KMS-11 (cell line): ENCODE data around the gene ASL.
"Not testable (repeated sequence)": the region's sequence is repeated elsewhere in the genome, so short reads cannot be mapped to it uniquely, and the experiment has no call there.

Experiments
- H2AFZ ChIP-seq: fragments of 200-600 bp; sonication (generic); 2 replicates; pipeline ENCODE4 v1.6.1; 2016; ENCODE audit warnings: antibody characterized with exemption, mixed run types, low read depth
- H3K27ac ChIP-seq: fragments of 200-600 bp; sonication (generic); 2 replicates; pipeline ENCODE4 v1.6.1; 2016; ENCODE audit warnings: mild to moderate bottlenecking, mixed run types
- H3K27me3 ChIP-seq: fragments of 200-600 bp; sonication (generic); 2 replicates; pipeline ENCODE4 v1.6.1; 2017; ENCODE audit warnings: mild to moderate bottlenecking, low read depth, mixed run types, moderate library complexity; ENCODE audit not compliant: insufficient read depth
- H3K36me3 ChIP-seq: fragments of 200-600 bp; sonication (generic); 2 replicates; pipeline ENCODE4 v1.6.1; 2017; ENCODE audit warnings: mild to moderate bottlenecking, mixed run types; ENCODE audit not compliant: insufficient read depth
- H3K4me1 ChIP-seq: fragments of 200-600 bp; sonication (generic); 2 replicates; pipeline ENCODE4 v1.6.1; 2016; ENCODE audit warnings: mild to moderate bottlenecking, low read depth, mixed run types; ENCODE audit not compliant: poor library complexity, severe bottlenecking
- H3K4me2 ChIP-seq: fragments of 200-600 bp; sonication (generic); 2 replicates; pipeline ENCODE4 v1.7.0; 2016; ENCODE audit warnings: mild to moderate bottlenecking, mixed run types
- H3K4me3 ChIP-seq: fragments of 200-600 bp; sonication (generic); IDR thresholded peaks from 2 replicates; pipeline ENCODE4 v1.6.1; 2017; ENCODE audit warnings: low read depth, low read length, mixed read lengths; ENCODE audit not compliant: insufficient read depth
- H3K79me2 ChIP-seq: fragments of 200-600 bp; sonication (generic); 2 replicates; pipeline ENCODE4 v1.6.1; 2016; ENCODE audit warnings: low read depth, mixed run types; ENCODE audit not compliant: insufficient read depth
- H3K9ac ChIP-seq: fragments of 200-600 bp; sonication (generic); 2 replicates; pipeline ENCODE4 v1.6.1; 2016; ENCODE audit warnings: mild to moderate bottlenecking, mixed run types
- H4K20me1 ChIP-seq: fragments of 200-600 bp; sonication (generic); 2 replicates; pipeline ENCODE4 v1.6.1; 2016; ENCODE audit warnings: mild to moderate bottlenecking, mixed run types; ENCODE audit not compliant: insufficient read depth
- CTCF ChIP-seq: fragments of 200-600 bp; sonication (generic); conservative IDR thresholded peaks from 2 replicates; pipeline ENCODE4 v1.6.1; 2017; ENCODE audit warnings: low read depth, mild to moderate bottlenecking, antibody characterized with exemption, low read length, moderate library complexity, mixed read lengths

Gene ASL

GRCh38 chr7:66072208-66072607 is 3.4 kb upstream of the ASL start:
- H3K27me3 ChIP-seq, H3K9ac ChIP-seq, H4K20me1 ChIP-seq, H3K36me3 ChIP-seq, H3K79me2 ChIP-seq, H3K4me3 ChIP-seq: not testable (repeated sequence)
- Histone ChIP-seq H3K27ac (0 out of 2 replicates have a peak overlapping the region, but pooled peaks have one; percentile 11), H3K4me1 (peaks cover 25% of the 10 kb centered on the region), H3K4me2 (peak overlapping the region; percentile 31), H2AFZ (peak overlapping the region; percentile 38; the same call in 1 of the 2 replicates)
- 0 out of 2 replicates have a peak, but pooled peaks have one; percentile 21 for TF ChIP-seq CTCF

GRCh38 chr7:66076462-66077329 is 1.1 kb downstream of the ASL start:
- H3K4me3 ChIP-seq, result no peak overlapping the region
- H3K9ac ChIP-seq, result peak overlapping the region; percentile 72; the same call in 1 of the 2 replicates
- TF ChIP-seq CTCF, result no peak
- no peak overlapping the region for H3K27ac ChIP-seq
- H3K79me2 ChIP-seq, result no peaks in the 10 kb centered on the region
- no peaks in the 10 kb centered on the region for H4K20me1 ChIP-seq
- peak overlapping the region; percentile 66 for H3K4me2 ChIP-seq
- no peaks in the 10 kb centered on the region for H3K27me3 ChIP-seq
- H2AFZ ChIP-seq, result peak overlapping the region; percentile 96
- H3K4me1 ChIP-seq, result peaks cover 23% of the 10 kb centered on the region
- no peaks in the 10 kb centered on the region for H3K36me3 ChIP-seq

GRCh38 chr7:66078067-66078466 is 2.4 kb downstream of the ASL start:
- Histone ChIP-seq H3K27me3 (no peaks in the 10 kb centered on the region), H3K4me2 (no peak overlapping the region), H3K9ac (no peak overlapping the region), H4K20me1 (no peaks in the 10 kb centered on the region), H3K79me2 (no peaks in the 10 kb centered on the region), H3K36me3 (no peaks in the 10 kb centered on the region), H3K4me3 (no peak overlapping the region), H3K4me1 (peaks cover 11% of the 10 kb centered on the region), H3K27ac (no peak overlapping the region), H2AFZ (no peak overlapping the region)
- TF ChIP-seq CTCF, result no peak

GRCh38 chr7:66082083-66082482 is 6.5 kb downstream of the ASL start:
- H3K4me3 ChIP-seq, result no peak overlapping the region
- TF ChIP-seq CTCF, result no peak
- no peaks in the 10 kb centered on the region for H3K36me3 ChIP-seq
- H3K4me2 ChIP-seq, result no peak overlapping the region
- no peaks in the 10 kb centered on the region for H3K79me2 ChIP-seq
- H3K9ac ChIP-seq, result no peak overlapping the region
- no peaks in the 10 kb centered on the region for H3K27me3 ChIP-seq
- peaks cover 2% of the 10 kb centered on the region for H3K4me1 ChIP-seq
- no peaks in the 10 kb centered on the region for H4K20me1 ChIP-seq
- H2AFZ ChIP-seq, result no peak overlapping the region
- no peak overlapping the region for H3K27ac ChIP-seq
